HEK293 (cell line): ENCODE results near the gene TYSND1.

Experiments used
- FEZF1 ChIP-seq: fragments of 450-650 bp; formaldehyde crosslinking; IDR thresholded peaks from 2 replicates; pipeline ENCODE4 v1.5.1; 2016; ENCODE audit warnings: missing biosample characterization, missing genetic modification characterization
- INSM2 ChIP-seq: fragments of 450-650 bp; formaldehyde crosslinking; IDR thresholded peaks from 2 replicates; pipeline ENCODE4 v1.5.1; 2016; ENCODE audit warnings: missing biosample characterization, missing genetic modification characterization
- PATZ1 ChIP-seq: fragments of 450-650 bp; formaldehyde crosslinking; IDR thresholded peaks from 2 replicates; pipeline ENCODE4 v1.5.1; 2016; ENCODE audit warnings: missing biosample characterization, missing genetic modification characterization
- PRDM2 ChIP-seq: fragments of 450-650 bp; formaldehyde crosslinking; IDR thresholded peaks from 2 replicates; pipeline ENCODE4 v1.5.1; 2016; ENCODE audit warnings: missing biosample characterization, missing genetic modification characterization, borderline replicate concordance
- SCRT2 ChIP-seq: fragments of 450-650 bp; formaldehyde crosslinking; IDR thresholded peaks from 2 replicates; pipeline ENCODE4 v1.5.1; 2016; ENCODE audit warnings: missing biosample characterization, missing genetic modification characterization
- ZBTB6 ChIP-seq: fragments of 450-650 bp; formaldehyde crosslinking; IDR thresholded peaks from 2 replicates; pipeline ENCODE4 v1.5.1; 2017; ENCODE audit warnings: missing biosample characterization, missing genetic modification characterization
- ZIC2 ChIP-seq: fragments of 450-650 bp; formaldehyde crosslinking; IDR thresholded peaks from 2 replicates; pipeline ENCODE4 v1.5.1; 2016; ENCODE audit warnings: missing biosample characterization, missing genetic modification characterization
- ZNF148 ChIP-seq: fragments of 450-650 bp; formaldehyde crosslinking; IDR thresholded peaks from 2 replicates; pipeline ENCODE4 v1.5.0; 2017; ENCODE audit warnings: missing biosample characterization, missing genetic modification characterization, borderline replicate concordance
- ZNF2 ChIP-seq: fragments of 450-650 bp; formaldehyde crosslinking; IDR thresholded peaks from 2 replicates; pipeline ENCODE4 v1.5.1; 2016; ENCODE audit warnings: missing biosample characterization, missing genetic modification characterization
- ZNF26 ChIP-seq: fragments of 450-650 bp; formaldehyde crosslinking; IDR thresholded peaks from 2 replicates; pipeline ENCODE4 v1.5.1; 2016; ENCODE audit warnings: missing biosample characterization, missing genetic modification characterization
- ZNF292 ChIP-seq: fragments of 450-650 bp; formaldehyde crosslinking; IDR thresholded peaks from 2 replicates; pipeline ENCODE4 v1.5.1; 2016; ENCODE audit warnings: low read depth, missing biosample characterization, missing genetic modification characterization, borderline replicate concordance
- ZNF311 ChIP-seq: fragments of 450-650 bp; formaldehyde crosslinking; IDR thresholded peaks from 2 replicates; pipeline ENCODE4 v1.5.1; 2017; ENCODE audit warnings: missing biosample characterization, missing genetic modification characterization, borderline replicate concordance
- ZNF354C ChIP-seq: fragments of 450-650 bp; formaldehyde crosslinking; IDR thresholded peaks from 2 replicates; pipeline ENCODE4 v1.5.1; 2016; ENCODE audit warnings: missing biosample characterization, missing genetic modification characterization, low read depth, borderline replicate concordance
- ZNF426 ChIP-seq: fragments of 450-650 bp; formaldehyde crosslinking; IDR thresholded peaks from 2 replicates; pipeline ENCODE4 v1.5.1; 2017; ENCODE audit warnings: missing biosample characterization, missing genetic modification characterization, mild to moderate bottlenecking, inconsistent platforms, moderate library complexity
- ZNF449 ChIP-seq: fragments of 450-650 bp; formaldehyde crosslinking; IDR thresholded peaks from 2 replicates; pipeline ENCODE4 v1.5.1; 2017; ENCODE audit warnings: missing biosample characterization, mild to moderate bottlenecking, missing genetic modification characterization, moderate library complexity
- ZNF529 ChIP-seq: fragments of 450-650 bp; formaldehyde crosslinking; IDR thresholded peaks from 2 replicates; pipeline ENCODE4 v1.5.1; 2017; ENCODE audit warnings: missing genetic modification characterization, missing biosample characterization; ENCODE audit not compliant: insufficient replicate concordance
- ZNF560 ChIP-seq: fragments of 450-650 bp; formaldehyde crosslinking; IDR thresholded peaks from 2 replicates; pipeline ENCODE4 v1.5.1; 2017; ENCODE audit warnings: missing biosample characterization, missing genetic modification characterization, borderline replicate concordance
- ZNF692 ChIP-seq: fragments of 450-650 bp; formaldehyde crosslinking; IDR thresholded peaks from 2 replicates; pipeline ENCODE4 v1.5.1; 2016; ENCODE audit warnings: missing biosample characterization, missing genetic modification characterization
- ZNF830 ChIP-seq: fragments of 450-650 bp; IDR thresholded peaks from 2 replicates; pipeline ENCODE4 v1.5.0; 2018; ENCODE audit warnings: missing biosample characterization, missing genetic modification characterization, low read depth, mild to moderate bottlenecking, moderate library complexity

Gene TYSND1

GRCh38 chr10:70146489-70147258, at the start of gene TYSND1 (continued):
- TF ChIP-seq PRDM2 (tag by site-specific recombination) (no peak), SCRT2 (tag by site-specific recombination) (peak; percentile 82), ZNF449 (peak; percentile 15; the same call in 1 of the 2 replicates), ZNF2 (tag by site-specific recombination) (no peak; the same call in 1 of the 2 replicates), ZBTB6 (tag by site-specific recombination) (no peak), ZNF529 (tag by site-specific recombination) (no peak), INSM2 (peak; percentile 81), ZNF148 (tag by site-specific recombination) (no peak), PATZ1 (tag by site-specific recombination) (peak; percentile 96), ZNF292 (tag by site-specific recombination) (no peak), ZNF692 (tag by site-specific recombination) (peak; percentile 72), ZNF354C (no peak), ZNF311 (tag by site-specific recombination) (no peak), ZNF560 (no peak), FEZF1 (tag by site-specific recombination) (no peak), ZIC2 (tag by site-specific recombination) (peak; percentile 6; the same call in 1 of the 2 replicates), ZNF26 (no peak), ZNF830 (no peak), ZNF426 (no peak)
